ENCODE data around the gene KHSRP.

DNA sequence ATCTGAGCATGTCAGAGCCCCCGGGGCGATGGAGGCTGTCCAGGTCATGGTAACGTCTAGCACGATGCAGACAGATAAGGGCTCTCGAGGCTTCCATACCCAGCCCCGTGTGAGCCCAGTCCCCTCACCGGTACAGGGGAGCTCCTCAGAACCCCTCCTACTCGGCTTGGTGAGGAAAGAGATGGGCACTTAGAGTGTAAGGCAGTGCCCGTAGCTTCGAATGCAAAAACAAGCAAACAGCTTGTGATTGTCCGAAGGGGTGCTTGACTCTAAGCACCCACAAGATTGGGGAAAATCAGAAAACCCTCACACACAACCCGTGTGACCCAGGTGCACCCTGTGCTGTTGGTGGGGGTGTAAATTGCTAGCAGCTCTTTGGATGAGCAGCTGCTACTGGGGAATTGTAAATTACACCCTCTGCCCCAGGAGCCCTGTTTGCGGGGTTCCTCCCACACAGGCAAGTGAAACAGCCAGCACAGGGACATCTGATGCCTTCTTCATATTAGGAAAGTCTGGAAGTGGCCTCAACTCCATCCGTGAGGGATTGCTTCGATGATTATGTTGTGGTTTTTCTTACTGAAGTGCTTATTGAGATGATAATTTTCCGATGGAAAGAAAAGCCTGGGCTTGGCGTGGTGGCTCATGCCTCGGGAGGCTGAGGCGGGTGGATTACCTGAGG, 48.0 kb downstream of the KHSRP start:
- TF ChIP-seq CTCF (IDR thresholded peaks at IDR 0.05; ENCODE audit: low read depth, low read length, poor library complexity, severe bottlenecking) (no peak), EZH2phosphoT487 (IDR thresholded peaks at IDR 0.05; ENCODE audit: borderline replicate concordance, low read length) (no peak)
